Kidney epithelial cell (primary cell): Measurements from ENCODE around the gene NXPH2. TPM values are rescaled to one million over a fixed set of nuclear protein-coding genes. Genes with fewer than 3 reads are reported as not detected.

Experiments used
- DNase-seq: peaks from one replicate; pipeline ENCODE4 v3.0.0-alpha.2; 2010; ENCODE audit warnings: low read depth
- H3K27me3 ChIP-seq: 2 replicates; pipeline ENCODE4 v1.6.0; 2011; ENCODE audit warnings: low read length; ENCODE audit not compliant: control insufficient read depth, insufficient read depth
- H3K36me3 ChIP-seq: 2 replicates; pipeline ENCODE4 v1.5.1; 2011; ENCODE audit warnings: low read length; ENCODE audit not compliant: control insufficient read depth, insufficient read depth
- H3K4me3 ChIP-seq: 2 replicates; pipeline ENCODE4 v1.5.1; 2011; ENCODE audit warnings: low read depth, mild to moderate bottlenecking, control low read depth, low read length
- total RNA-seq: library from RNA; depleted of rRNA; stranded (reverse); fragments of >200 nt; gene quantifications from 2 replicates; pipeline ENCODE4 v1.2.3, GENCODE V29; 2015
- TF ChIP-seq, protein P1 (sequence below): IDR thresholded peaks from 2 replicates; pipeline ENCODE4 v1.5.1; 2011; ENCODE audit warnings: mild to moderate bottlenecking, moderate library complexity, low read length, control low read depth, inconsistent platforms; ENCODE audit not compliant: insufficient read depth, poor library complexity, severe bottlenecking

The NXPH2 gene
- total RNA-seq, 1 donor from 2014 or later: not detected

DNA sequence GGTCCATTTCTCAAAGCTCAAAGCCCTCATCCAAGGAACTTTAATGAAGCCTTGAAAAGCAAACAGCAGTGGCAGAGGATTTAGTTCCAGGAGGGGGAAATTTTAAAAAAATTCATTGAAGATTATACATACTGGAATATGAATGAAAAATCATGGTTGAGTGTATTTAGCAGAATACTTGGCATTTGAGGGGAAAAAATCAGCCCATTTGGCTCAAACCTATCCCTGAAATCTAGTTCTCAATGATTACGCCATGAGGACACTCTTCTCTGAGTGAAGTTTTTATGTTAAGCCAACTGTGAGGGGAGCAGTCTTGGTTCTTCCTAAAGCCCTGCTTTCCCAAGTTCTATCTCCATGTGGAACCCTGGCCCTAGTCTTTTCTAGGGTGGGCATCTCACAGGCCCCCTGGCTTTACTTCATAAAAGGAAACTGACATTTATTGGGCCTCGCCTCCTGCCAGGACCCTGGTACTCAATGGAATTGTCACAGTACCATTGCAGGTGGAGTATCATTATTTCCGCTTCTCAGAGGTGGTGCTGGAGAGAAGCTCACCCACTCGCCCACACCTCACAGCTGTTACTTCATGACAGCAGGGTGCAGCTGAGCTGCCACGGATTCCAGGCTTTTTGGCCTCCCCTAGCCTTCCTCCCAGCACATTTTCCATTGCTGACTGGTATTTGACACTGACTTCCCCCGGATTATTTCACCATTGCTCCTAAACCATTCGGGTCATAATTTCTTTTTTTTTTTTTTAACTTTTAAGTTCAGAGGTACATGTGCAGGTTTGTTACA, 56.8 kb downstream of the NXPH2 start:
- TF ChIP-seq, protein P1, sequence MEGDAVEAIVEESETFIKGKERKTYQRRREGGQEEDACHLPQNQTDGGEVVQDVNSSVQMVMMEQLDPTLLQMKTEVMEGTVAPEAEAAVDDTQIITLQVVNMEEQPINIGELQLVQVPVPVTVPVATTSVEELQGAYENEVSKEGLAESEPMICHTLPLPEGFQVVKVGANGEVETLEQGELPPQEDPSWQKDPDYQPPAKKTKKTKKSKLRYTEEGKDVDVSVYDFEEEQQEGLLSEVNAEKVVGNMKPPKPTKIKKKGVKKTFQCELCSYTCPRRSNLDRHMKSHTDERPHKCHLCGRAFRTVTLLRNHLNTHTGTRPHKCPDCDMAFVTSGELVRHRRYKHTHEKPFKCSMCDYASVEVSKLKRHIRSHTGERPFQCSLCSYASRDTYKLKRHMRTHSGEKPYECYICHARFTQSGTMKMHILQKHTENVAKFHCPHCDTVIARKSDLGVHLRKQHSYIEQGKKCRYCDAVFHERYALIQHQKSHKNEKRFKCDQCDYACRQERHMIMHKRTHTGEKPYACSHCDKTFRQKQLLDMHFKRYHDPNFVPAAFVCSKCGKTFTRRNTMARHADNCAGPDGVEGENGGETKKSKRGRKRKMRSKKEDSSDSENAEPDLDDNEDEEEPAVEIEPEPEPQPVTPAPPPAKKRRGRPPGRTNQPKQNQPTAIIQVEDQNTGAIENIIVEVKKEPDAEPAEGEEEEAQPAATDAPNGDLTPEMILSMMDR: no peak
- no peak overlapping the region for H3K4me3 ChIP-seq
- DNase-seq: no peak

DNA sequence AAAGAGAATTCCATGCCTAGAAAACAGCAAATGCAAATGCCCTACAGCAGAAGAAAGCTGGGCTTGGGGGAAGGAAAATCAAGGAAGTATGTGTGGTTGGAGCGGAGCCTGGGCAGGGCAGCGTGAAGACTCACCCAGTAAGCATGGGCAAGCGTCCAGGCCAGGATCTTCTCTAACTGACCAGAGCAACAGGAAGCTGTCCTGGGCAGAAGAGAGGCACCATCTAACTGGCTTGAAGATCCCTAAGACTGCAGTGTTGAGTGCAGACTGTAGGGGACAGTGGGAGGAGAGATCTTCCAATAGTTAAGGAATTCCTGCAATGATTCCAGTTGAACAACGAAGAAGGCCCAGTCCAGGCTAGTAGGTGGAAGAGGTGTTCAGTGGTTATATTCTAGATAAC, 57.9 kb downstream of the NXPH2 start:
- no peak overlapping the region for H3K4me3 ChIP-seq

More for the DNA sequence above, 56.8 kb downstream of the NXPH2 start:
- H3K27me3 ChIP-seq: no peaks in the 10 kb centered on the region
- H3K36me3 ChIP-seq: no peaks in the 10 kb centered on the region

DNA sequence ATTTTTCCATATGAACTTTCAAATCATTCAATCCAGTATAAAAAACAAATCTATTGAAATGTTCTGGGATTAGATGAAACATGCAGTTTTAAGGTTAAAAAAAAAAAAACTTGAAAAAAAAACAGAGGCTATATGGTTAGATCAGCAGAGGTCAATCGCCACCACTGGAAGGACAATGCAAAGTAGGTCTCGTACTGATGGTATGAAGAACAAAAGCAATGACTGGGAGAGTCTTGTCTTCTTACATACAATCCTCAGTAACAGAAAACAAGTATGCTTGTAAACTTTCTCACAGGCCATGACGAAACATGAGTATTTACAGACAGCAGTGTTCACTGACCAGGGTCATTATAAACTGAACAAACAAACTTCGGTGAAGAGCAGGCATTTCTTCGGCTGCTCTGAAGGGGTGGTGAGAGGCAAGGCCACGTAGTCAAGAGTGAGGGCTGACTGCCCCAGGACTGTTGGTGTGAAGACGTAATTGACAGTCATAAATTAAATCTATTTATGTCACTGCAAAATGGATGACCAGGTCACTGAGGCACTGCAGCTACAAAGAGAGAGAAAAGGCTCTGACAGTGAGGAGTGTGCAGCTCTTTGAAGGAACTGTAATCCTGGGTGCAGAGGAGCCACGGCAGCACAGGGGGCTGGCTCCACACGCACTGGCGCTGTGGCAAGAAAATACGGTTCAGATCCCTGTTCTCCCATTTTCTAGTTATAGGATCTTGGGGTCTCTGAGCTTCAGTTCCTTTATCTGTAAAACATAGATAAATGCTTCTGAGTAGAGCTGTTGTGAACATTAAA, 60.0 kb downstream of the NXPH2 start:
- TF ChIP-seq, protein P1: no peak

More for the DNA sequence above, 57.9 kb downstream of the NXPH2 start:
- Histone ChIP-seq H3K36me3 (no peaks in the 10 kb centered on the region), H3K27me3 (no peaks in the 10 kb centered on the region)
- TF ChIP-seq, protein P1: no peak
- no peak for DNase-seq

DNA sequence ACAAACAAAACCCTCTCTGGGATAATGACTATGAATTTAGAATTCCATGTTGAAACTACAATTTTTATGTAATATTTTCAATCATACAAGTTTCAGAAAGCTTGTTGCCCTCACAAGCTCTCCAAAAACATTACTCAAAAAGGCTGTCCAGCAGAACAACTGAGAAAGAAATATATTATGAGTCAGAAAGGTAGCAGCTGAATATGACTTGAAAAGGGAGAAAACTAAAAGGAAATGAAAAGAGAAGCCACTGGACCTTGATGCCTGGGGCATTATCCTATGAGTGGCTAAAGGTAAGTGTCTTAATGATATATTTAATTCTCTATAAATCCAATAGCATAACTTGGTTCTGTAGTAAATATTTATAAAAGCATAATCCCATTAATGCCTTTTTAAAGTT, 61.8 kb downstream of the NXPH2 start:
- Histone ChIP-seq H3K27me3 (no peaks in the 10 kb centered on the region), H3K36me3 (no peaks in the 10 kb centered on the region), H3K4me3 (no peak overlapping the region)
- TF ChIP-seq, protein P1: no peak
- no peak for DNase-seq

More for the DNA sequence above, 60.0 kb downstream of the NXPH2 start:
- H3K4me3 ChIP-seq: no peak overlapping the region
- H3K27me3 ChIP-seq: no peaks in the 10 kb centered on the region
- no peaks in the 10 kb centered on the region for H3K36me3 ChIP-seq
- DNase-seq: no peak

DNA sequence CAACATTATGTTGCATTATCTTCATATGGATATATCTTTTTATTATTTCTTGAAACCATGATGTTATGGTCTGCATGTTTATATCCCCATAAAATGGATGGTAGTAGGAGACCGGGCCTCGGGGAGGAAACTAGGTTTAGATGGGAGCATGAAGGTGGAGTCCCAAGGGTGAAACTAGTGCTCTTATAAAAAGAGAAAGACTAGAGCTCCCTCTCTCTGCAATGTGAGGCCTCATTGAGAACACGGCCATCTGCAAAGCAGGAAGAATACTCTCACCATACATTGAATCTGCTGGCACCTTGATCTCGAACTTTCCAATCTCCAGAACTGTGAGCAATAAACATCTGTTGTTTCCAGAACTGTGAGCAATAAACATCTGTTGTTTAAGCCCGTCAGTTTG, 64.0 kb downstream of the NXPH2 start:
- no peak overlapping the region for H3K4me3 ChIP-seq
- TF ChIP-seq, protein P1: no peak
- no peaks in the 10 kb centered on the region for H3K27me3 ChIP-seq
- no peaks in the 10 kb centered on the region for H3K36me3 ChIP-seq
- no peak for DNase-seq
